ENCODE measurements around the gene TCAF1. TPM values are rescaled to one million over a fixed set of nuclear protein-coding genes. Genes with fewer than 3 reads are reported as not detected.

Gene TCAF1
- total RNA-seq, 1 experiment from 2014 or later: 58.4 TPM

GRCh38 chr7:143850682-143851081 lies 51.3 kb downstream of the TCAF1 start:
- H3K79me2 ChIP-seq (ENCODE audit: insufficient read depth, low read length): no peaks in the 10 kb centered on the region
- ChIA-PET RAD21 (ENCODE audit: low non-redundant PET in 1 of 2, low total read pairs in 2 of 2, uncharacterized antibody in 2 of 2, unreplicated experiment in 2 of 2) (no interaction called here), POLR2A (no interaction called here), CTCF (no interaction called here)
- DNase-seq (ENCODE audit: low read depth, low spot score): no peak
- H4K20me1 ChIP-seq (ENCODE audit: insufficient read depth): no peaks in the 10 kb centered on the region
- H3K27me3 ChIP-seq (ENCODE audit: insufficient read depth, low read length): no peaks in the 10 kb centered on the region
- BruUV-seq (replicated peaks): no TSS peak
- H3K36me3 ChIP-seq (ENCODE audit: control insufficient read depth in 1 of 2, insufficient read depth in 2 of 2, low read length in 2 of 2): no peaks in the 10 kb centered on the region
- H2AFZ ChIP-seq (ENCODE audit: low read depth, low read length, poor library complexity, severe bottlenecking): no peak overlapping the region
- intact Hi-C loops (cut with micrococcal nuclease): no loop called here
- no peak overlapping the region for H3K4me3 ChIP-seq (replicated peaks in 1 of 2; ENCODE audit: low read depth in 1 of 2, low read length in 2 of 2)
- ATAC-seq: no peak
- no peaks in the 10 kb centered on the region for H3K4me1 ChIP-seq (ENCODE audit: control insufficient read depth in 1 of 2, insufficient read depth in 2 of 2, low read length in 2 of 2)
- H3K27ac ChIP-seq (ENCODE audit: low read depth, low read length): no peak overlapping the region
- H3K9me2 ChIP-seq (ENCODE audit: insufficient read depth): no peaks in the 10 kb centered on the region
- no peaks in the 10 kb centered on the region for H3K9me3 ChIP-seq (ENCODE audit: control insufficient read depth in 1 of 2, insufficient read depth in 1 of 2, low read depth in 1 of 2, low read length in 2 of 2)
- H3K9ac ChIP-seq (ENCODE audit: low read length): no peak overlapping the region
- TF ChIP-seq REST (IDR thresholded peaks at IDR 0.05; ENCODE audit: low read depth) (no peak), FOSL1 (IDR thresholded peaks at IDR 0.05; ENCODE audit: low read depth) (no peak), SIN3A (IDR thresholded peaks at IDR 0.05; ENCODE audit: low read depth) (no peak), TCF7L2 (IDR thresholded peaks at IDR 0.05; ENCODE audit: borderline replicate concordance, extremely low read depth, insufficient read depth, insufficient read length) (no peak), ATF3 (IDR thresholded peaks at IDR 0.05) (no peak), RAD21 (IDR thresholded peaks at IDR 0.05; ENCODE audit: low read depth) (no peak), YY1 (IDR thresholded peaks at IDR 0.05; ENCODE audit: extremely low read depth, insufficient replicate concordance, low read depth, low read length) (no peak), CTCF (IDR thresholded peaks at IDR 0.05 in 2 of 3, conservative IDR thresholded peaks at IDR 0.05 in 1 of 3; ENCODE audit: borderline replicate concordance in 1 of 3, insufficient read depth in 1 of 3, low read depth in 2 of 3, low read length in 2 of 3) (no peak)
- no peak overlapping the region for H3K4me2 ChIP-seq (ENCODE audit: low read length)
